Measurements from ENCODE around the gene ADH1B. TPM values are rescaled to one million over a fixed set of nuclear protein-coding genes. Genes with fewer than 3 reads are reported as not detected.

Gene ADH1B
- total RNA-seq, 2 experiments from 2014 or later: not detected

GRCh38 chr4:99300934-99301333 is 20.3 kb downstream of the ADH1B start:
- Mint-ChIP-seq H3K4me1 (ENCODE audit: low read depth) (no peaks in the 10 kb centered on the region), H3K4me3 (no peak overlapping the region), H3K27ac (no peak overlapping the region), H3K36me3 (ENCODE audit: low read depth) (no peaks in the 10 kb centered on the region), H3K9me3 (peaks cover 11% of the 10 kb centered on the region), H3K27me3 (no peaks in the 10 kb centered on the region)
- POLR2A ChIA-PET: no interaction called here
- ATAC-seq (ENCODE audit: poor library complexity) (no peak), DNase-seq (no peak)
- Histone ChIP-seq H3K27me3 (ENCODE audit: control insufficient read depth in 1 of 2, insufficient read depth in 2 of 2, low read length in 2 of 2) (no peaks in the 10 kb centered on the region), H3K4me1 (ENCODE audit: insufficient read depth, low read length) (no peaks in the 10 kb centered on the region), H3K4me3 (ENCODE audit: low read length) (no peak overlapping the region), H3K27ac (ENCODE audit: low read depth in 1 of 2, low read length in 2 of 2) (no peak overlapping the region), H3K36me3 (ENCODE audit: insufficient read depth, low read length) (no peaks in the 10 kb centered on the region), H3K9me3 (ENCODE audit: control insufficient read depth in 1 of 2, insufficient read depth in 1 of 2, low read length in 2 of 2) (peaks cover 0 to 20% of the 10 kb centered on the region in 2 experiments)
- TF ChIP-seq CTCF (IDR thresholded peaks at IDR 0.05): no peak
- CTCF ChIA-PET: no interaction called here
- intact Hi-C loops (cut with DNase I, micrococcal nuclease): no loop called here

GRCh38 chr4:99293357-99293756 is 27.8 kb downstream of the ADH1B start:
- CTCF ChIA-PET: no interaction called here
- no peak for TF ChIP-seq CTCF (IDR thresholded peaks at IDR 0.05)
- DNase-seq (no peak), ATAC-seq (ENCODE audit: poor library complexity) (no peak)
- Histone ChIP-seq H3K9me3 (ENCODE audit: control insufficient read depth in 1 of 2, insufficient read depth in 1 of 2, low read length in 2 of 2) (peaks cover 0 to 7% of the 10 kb centered on the region in 2 experiments), H3K4me3 (ENCODE audit: low read length) (no peak overlapping the region), H3K27ac (ENCODE audit: low read depth in 1 of 2, low read length in 2 of 2) (no peak overlapping the region), H3K4me1 (ENCODE audit: insufficient read depth, low read length) (no peaks in the 10 kb centered on the region), H3K36me3 (ENCODE audit: insufficient read depth, low read length) (no peaks in the 10 kb centered on the region), H3K27me3 (ENCODE audit: control insufficient read depth in 1 of 2, insufficient read depth in 2 of 2, low read length in 2 of 2) (no peaks in the 10 kb centered on the region)
- no peak overlapping the region for H3K27ac Mint-ChIP-seq
- peaks cover 23% of the 10 kb centered on the region for H3K9me3 Mint-ChIP-seq
- intact Hi-C loops (cut with DNase I, micrococcal nuclease): no loop called here
- no peaks in the 10 kb centered on the region for H3K36me3 Mint-ChIP-seq (ENCODE audit: low read depth)
- no peak overlapping the region for H3K4me3 Mint-ChIP-seq
- POLR2A ChIA-PET: no interaction called here
- no peaks in the 10 kb centered on the region for H3K27me3 Mint-ChIP-seq
- no peaks in the 10 kb centered on the region for H3K4me1 Mint-ChIP-seq (ENCODE audit: low read depth)

- H3K4me1 Mint-ChIP-seq (ENCODE audit: low read depth): no peaks in the 10 kb centered on the region
- ChIA-PET POLR2A (no interaction called here), CTCF (no interaction called here)
- H3K27me3 ChIP-seq (ENCODE audit: control insufficient read depth in 1 of 2, insufficient read depth in 2 of 2, low read length in 2 of 2): no peaks in the 10 kb centered on the region
- H3K4me3 ChIP-seq (ENCODE audit: low read length): no peak within 1 kb of the TSS
- TF ChIP-seq CTCF (IDR thresholded peaks at IDR 0.05): no peak
- DNase-seq: no peak
- H3K36me3 Mint-ChIP-seq (ENCODE audit: low read depth): no peaks in the 10 kb centered on the region
- peaks cover 0 to 7% of the 10 kb centered on the region in 2 experiments for H3K9me3 ChIP-seq (ENCODE audit: control insufficient read depth in 1 of 2, insufficient read depth in 1 of 2, low read length in 2 of 2)
- peaks cover 15% of the 10 kb centered on the region for H3K9me3 Mint-ChIP-seq
- no peaks in the 10 kb centered on the region for H3K4me1 ChIP-seq (ENCODE audit: insufficient read depth, low read length)
- ATAC-seq (ENCODE audit: poor library complexity): no peak
- H3K4me3 Mint-ChIP-seq: no peak within 1 kb of the TSS
- no peaks in the 10 kb centered on the region for H3K27me3 Mint-ChIP-seq
- H3K27ac ChIP-seq (ENCODE audit: low read depth in 1 of 2, low read length in 2 of 2): no peak within 1 kb of the TSS
- intact Hi-C loops (cut with DNase I, micrococcal nuclease): no loop called here
- no peaks in the 10 kb centered on the region for H3K36me3 ChIP-seq (ENCODE audit: insufficient read depth, low read length)
- no peak within 1 kb of the TSS for H3K27ac Mint-ChIP-seq
Observed at GRCh38 chr4:99290848-99291786, 30.1 kb downstream of the ADH1B start, which contains the start of gene ADH1A. TSS of gene ADH1A (minus strand) at chr4:99290985. CDS start at chr4:99290914, 71 bp downstream.

Data from CD4-positive, alpha-beta T cell (primary cell).